CD4-positive, CD25-positive, alpha-beta regulatory T cell (primary cell): ENCODE measurements around the gene CCSAP. TPM values are rescaled to one million over a fixed set of nuclear protein-coding genes. Genes with fewer than 3 reads are reported as not detected.

Source experiments
- ATAC-seq, 2 donors: fragments of 150-1000 bp; cut with Tn5 transposase; one replicate each; pipeline ENCODE4 v1.10.0; 2021; ENCODE audit warnings: low read depth in 2 of 2, moderate number of reproducible peaks in 2 of 2, moderate library complexity in 1 of 2
- DNase-seq, 3 donors: peaks; one replicate each; pipeline versions ENCODE4 v3.0.0 to v3.0.0-alpha.2; 2012 to 2022; ENCODE audit warnings: mixed read lengths in 1 of 3
- H3K27ac ChIP-seq: one replicate; pipeline ENCODE4 v1.7.0; 2013; ENCODE audit warnings: mild to moderate bottlenecking, low read length; ENCODE audit not compliant: insufficient read depth, poor library complexity, severe bottlenecking
- H3K27me3 ChIP-seq: one replicate; pipeline ENCODE4 v1.7.0; 2013; ENCODE audit warnings: low read length; ENCODE audit not compliant: control insufficient read depth, insufficient read depth
- H3K36me3 ChIP-seq: one replicate; pipeline ENCODE4 v1.7.0; 2013; ENCODE audit warnings: mild to moderate bottlenecking, low read length, moderate library complexity; ENCODE audit not compliant: control insufficient read depth, insufficient read depth
- H3K4me1 ChIP-seq: 2 replicates; pipeline ENCODE4 v1.7.0; 2013; ENCODE audit warnings: mild to moderate bottlenecking, low read length; ENCODE audit not compliant: insufficient read depth, control insufficient read depth, poor library complexity, severe bottlenecking
- H3K4me3 ChIP-seq: one replicate; pipeline ENCODE4 v1.7.0; 2013; ENCODE audit warnings: low read depth, mild to moderate bottlenecking, low read length, moderate library complexity
- H3K9me3 ChIP-seq, 2 experiments: 1 replicate in 1 of 2; 2 replicates in 1 of 2; pipeline ENCODE4 v1.7.0; 2013; ENCODE audit warnings: low read length in 2 of 2, mild to moderate bottlenecking in 1 of 2, moderate library complexity in 1 of 2; ENCODE audit not compliant: control insufficient read depth in 2 of 2
- H3K27ac Mint-ChIP-seq, 3 donors: one replicate each; pipeline ENCODE4 v1.8.0; 2020 to 2022; ENCODE audit warnings: mild to moderate bottlenecking in 3 of 3, mixed read lengths in 3 of 3, moderate library complexity in 2 of 3
- H3K27me3 Mint-ChIP-seq: one replicate; pipeline ENCODE4 v1.8.0; 2022; ENCODE audit warnings: mild to moderate bottlenecking, mixed read lengths
- H3K36me3 Mint-ChIP-seq: one replicate; pipeline ENCODE4 v1.8.0; 2020; ENCODE audit warnings: mixed read lengths
- H3K4me1 Mint-ChIP-seq, 4 donors: one replicate each; pipeline ENCODE4 v1.8.0; 2020 to 2022; ENCODE audit warnings: mixed read lengths in 4 of 4, mild to moderate bottlenecking in 1 of 4
- H3K4me3 Mint-ChIP-seq, 4 donors: one replicate each; pipeline ENCODE4 v1.8.0; 2020 to 2022; ENCODE audit warnings: mild to moderate bottlenecking in 4 of 4, mixed read lengths in 4 of 4, moderate library complexity in 3 of 4
- H3K9me3 Mint-ChIP-seq, 7 donors: one replicate each; pipeline ENCODE4 v1.8.0; 2020 to 2022; ENCODE audit warnings: mixed read lengths in 7 of 7, mild to moderate bottlenecking in 3 of 7, moderate library complexity in 2 of 7
- polyA plus RNA-seq, 4 donors: library from polyadenylated mRNA; unstranded; fragments of 300-500 nt; fragmentation: Illumina TruSeq; gene quantifications; one replicate each; pipeline ENCODE4 v1.2.3, GENCODE V29; 2021
- total RNA-seq: library from RNA; stranded (reverse); gene quantifications from one replicate; pipeline ENCODE4 v1.2.3, GENCODE V29; 2022

CCSAP gene
- total and polyA plus RNA-seq, 5 donors from 2014 or later = 1.5 to 8.9 (median 2.8) TPM

- ATAC-seq (no peak), DNase-seq (no peak)
- Histone ChIP-seq H3K9me3 (no peaks in the 10 kb centered on the region), H3K4me3 (no peak overlapping the region), H3K27ac (no peak overlapping the region), H3K36me3 (peaks cover 31% of the 10 kb centered on the region), H3K4me1 (peaks cover 17% of the 10 kb centered on the region), H3K27me3 (no peaks in the 10 kb centered on the region)
- Mint-ChIP-seq H3K4me1 (peaks cover 14 to 33% (median 15%) of the 10 kb centered on the region in 4 donors), H3K27me3 (no peaks in the 10 kb centered on the region), H3K9me3 (no peaks in the 10 kb centered on the region), H3K4me3 (no peak overlapping the region), H3K27ac (peak overlapping the region in 1 of 3 donors; percentile 18), H3K36me3 (peaks cover 45% of the 10 kb centered on the region)
Observed at GRCh38 chr1:229323201-229323600, 19.6 kb downstream of the CCSAP start.

GRCh38 chr1:229319487-229319886 is 23.4 kb downstream of the CCSAP start:
- Mint-ChIP-seq H3K9me3 (no peaks in the 10 kb centered on the region), H3K36me3 (peaks cover 41% of the 10 kb centered on the region), H3K4me3 (no peak overlapping the region), H3K27ac (no peak overlapping the region), H3K27me3 (no peaks in the 10 kb centered on the region), H3K4me1 (peaks cover 0 to 16% (median 3%) of the 10 kb centered on the region in 4 donors)
- DNase-seq = no peak
- Histone ChIP-seq H3K4me3 (no peak overlapping the region), H3K4me1 (no peaks in the 10 kb centered on the region), H3K27me3 (no peaks in the 10 kb centered on the region), H3K36me3 (peaks cover 25% of the 10 kb centered on the region), H3K9me3 (no peaks in the 10 kb centered on the region), H3K27ac (no peak overlapping the region)
- no peak for ATAC-seq

DNA sequence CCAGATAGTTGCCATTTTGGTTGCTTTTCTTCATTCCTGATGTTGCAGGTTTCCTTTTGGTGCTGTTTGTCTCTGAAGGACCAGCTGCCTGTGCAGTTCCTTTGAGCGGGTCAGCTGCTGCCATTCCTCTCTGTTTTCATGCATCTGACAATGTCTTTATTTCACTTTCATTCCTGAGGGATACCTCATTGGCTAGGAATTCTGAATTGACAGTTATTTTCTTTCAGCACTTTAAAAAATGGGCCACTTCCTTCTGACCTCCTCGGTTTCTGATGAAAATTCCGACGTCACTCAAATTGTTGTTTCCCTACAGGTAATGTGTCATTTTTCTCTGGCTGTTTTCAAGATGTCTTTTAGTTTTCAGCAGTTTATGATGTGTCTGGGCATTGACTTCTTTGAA is 24.8 kb downstream of the CCSAP start:
- Mint-ChIP-seq H3K27ac (no peak overlapping the region), H3K4me3 (no peak overlapping the region)
- H3K4me1 ChIP-seq = no peaks in the 10 kb centered on the region

DNA sequence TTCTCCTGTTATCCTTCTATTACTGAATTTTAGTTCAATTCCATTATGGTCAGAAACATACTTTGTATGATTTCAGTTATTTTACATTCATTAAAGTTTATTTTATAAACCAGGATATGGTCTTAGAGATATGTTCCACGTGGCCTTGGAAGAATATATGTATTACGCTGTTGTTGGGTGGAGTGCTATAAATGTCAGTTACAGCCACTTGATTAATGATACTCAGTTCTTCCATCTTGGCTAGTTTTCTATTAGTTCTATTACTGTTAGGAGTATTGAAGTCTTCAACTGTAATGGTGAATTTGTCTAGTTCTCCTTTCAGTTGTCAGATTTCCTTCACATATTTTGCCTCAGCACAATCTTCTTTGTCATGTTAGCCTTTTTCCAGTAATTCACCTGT is 26.7 kb downstream of the CCSAP start:
- Mint-ChIP-seq H3K4me1 (peaks cover 0 to 16% (median 3%) of the 10 kb centered on the region in 4 donors), H3K27ac (peak overlapping the region in 1 of 3 donors; percentile 8), H3K36me3 (peaks cover 47% of the 10 kb centered on the region), H3K4me3 (no peak overlapping the region), H3K9me3 (no peaks in the 10 kb centered on the region), H3K27me3 (no peaks in the 10 kb centered on the region)
- no peak overlapping the region for H3K27ac ChIP-seq
- DNase-seq (no peak), ATAC-seq (no peak)
- H3K9me3 ChIP-seq = no peaks in the 10 kb centered on the region
- no peak overlapping the region for H3K4me3 ChIP-seq
- no peaks in the 10 kb centered on the region for H3K4me1 ChIP-seq
- no peaks in the 10 kb centered on the region for H3K27me3 ChIP-seq
- H3K36me3 ChIP-seq = peaks cover 12% of the 10 kb centered on the region

More for the DNA sequence above, 24.8 kb downstream of the CCSAP start:
- Mint-ChIP-seq H3K9me3 (no peaks in the 10 kb centered on the region), H3K27me3 (no peaks in the 10 kb centered on the region), H3K4me1 (peaks cover 0 to 16% (median 3%) of the 10 kb centered on the region in 4 donors), H3K36me3 (peaks cover 40% of the 10 kb centered on the region)
- no peaks in the 10 kb centered on the region for H3K27me3 ChIP-seq
- H3K27ac ChIP-seq = no peak overlapping the region
- H3K36me3 ChIP-seq = peaks cover 13% of the 10 kb centered on the region
- DNase-seq (no peak), ATAC-seq (no peak)
- no peak overlapping the region for H3K4me3 ChIP-seq
- no peaks in the 10 kb centered on the region for H3K9me3 ChIP-seq

DNA sequence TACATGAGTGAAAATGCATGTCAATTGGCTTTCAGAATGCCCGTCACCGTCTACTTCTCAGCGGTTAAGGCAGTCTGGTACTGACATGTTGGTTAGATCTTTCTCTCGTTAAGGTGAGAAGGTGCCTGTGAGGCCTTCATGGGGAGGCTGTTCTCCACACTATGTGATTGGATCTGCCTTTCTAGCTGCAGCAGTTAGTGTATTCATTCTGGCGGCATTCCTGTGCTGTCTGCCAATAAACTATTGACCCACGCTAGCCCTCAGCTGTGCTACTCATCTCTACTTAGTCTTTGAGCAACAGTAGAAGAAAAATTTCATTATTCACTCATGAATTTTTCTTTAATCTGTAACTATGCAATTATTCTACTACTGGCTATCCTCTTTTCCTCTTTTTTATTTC is 32.0 kb downstream of the CCSAP start:
- H3K4me3 Mint-ChIP-seq = no peak overlapping the region
- H3K36me3 ChIP-seq = peaks cover 32% of the 10 kb centered on the region
- peaks cover 48% of the 10 kb centered on the region for H3K36me3 Mint-ChIP-seq
- H3K27ac ChIP-seq = no peak overlapping the region
- H3K9me3 Mint-ChIP-seq = no peaks in the 10 kb centered on the region
- H3K9me3 ChIP-seq = no peaks in the 10 kb centered on the region
- no peaks in the 10 kb centered on the region for H3K27me3 ChIP-seq
- H3K27ac Mint-ChIP-seq = peak overlapping the region in 1 of 3 donors; percentile 24
- H3K4me1 Mint-ChIP-seq = peaks cover 0 to 9% (median 3%) of the 10 kb centered on the region in 4 donors
- DNase-seq (no peak), ATAC-seq (no peak)
- H3K27me3 Mint-ChIP-seq = no peaks in the 10 kb centered on the region
- H3K4me3 ChIP-seq = no peak overlapping the region
- no peaks in the 10 kb centered on the region for H3K4me1 ChIP-seq

GRCh38 chr1:229309684-229310083 is 33.2 kb downstream of the CCSAP start:
- Mint-ChIP-seq H3K4me1 (peaks cover 0 to 19% (median 6%) of the 10 kb centered on the region in 4 donors), H3K27ac (no peak overlapping the region), H3K36me3 (peaks cover 48% of the 10 kb centered on the region), H3K27me3 (no peaks in the 10 kb centered on the region), H3K9me3 (no peaks in the 10 kb centered on the region), H3K4me3 (no peak overlapping the region)
- Histone ChIP-seq H3K4me3 (no peak overlapping the region), H3K27me3 (no peaks in the 10 kb centered on the region), H3K27ac (no peak overlapping the region), H3K4me1 (no peaks in the 10 kb centered on the region), H3K9me3 (no peaks in the 10 kb centered on the region), H3K36me3 (peaks cover 34% of the 10 kb centered on the region)
- DNase-seq (no peak), ATAC-seq (no peak)

GRCh38 chr1:229309074-229309473 is 33.8 kb downstream of the CCSAP start:
- H3K27ac Mint-ChIP-seq = no peak overlapping the region
- DNase-seq (no peak), ATAC-seq (no peak)

GRCh38 chr1:229305392-229305791 is 37.5 kb downstream of the CCSAP start:
- Mint-ChIP-seq H3K9me3 (no peaks in the 10 kb centered on the region), H3K36me3 (peaks cover 35% of the 10 kb centered on the region), H3K4me3 (no peak overlapping the region), H3K27me3 (no peaks in the 10 kb centered on the region), H3K4me1 (peaks cover 4 to 28% (median 11%) of the 10 kb centered on the region in 4 donors), H3K27ac (no peak overlapping the region)
- Histone ChIP-seq H3K4me1 (no peaks in the 10 kb centered on the region), H3K9me3 (no peaks in the 10 kb centered on the region), H3K4me3 (no peak overlapping the region), H3K27me3 (no peaks in the 10 kb centered on the region), H3K36me3 (peaks cover 58% of the 10 kb centered on the region), H3K27ac (no peak overlapping the region)
- DNase-seq (no peak), ATAC-seq (no peak)

More at GRCh38 chr1:229309074-229309473, 33.8 kb downstream of the CCSAP start:
- Mint-ChIP-seq H3K36me3 (peaks cover 48% of the 10 kb centered on the region), H3K4me1 (peaks cover 0 to 19% (median 6%) of the 10 kb centered on the region in 4 donors), H3K27me3 (no peaks in the 10 kb centered on the region), H3K4me3 (no peak overlapping the region), H3K9me3 (no peaks in the 10 kb centered on the region)
- Histone ChIP-seq H3K9me3 (no peaks in the 10 kb centered on the region), H3K4me3 (no peak overlapping the region), H3K27me3 (no peaks in the 10 kb centered on the region), H3K36me3 (peaks cover 39% of the 10 kb centered on the region), H3K4me1 (no peaks in the 10 kb centered on the region), H3K27ac (no peak overlapping the region)
